ENCODE results near the gene ASB18.

ASB18 gene

DNA sequence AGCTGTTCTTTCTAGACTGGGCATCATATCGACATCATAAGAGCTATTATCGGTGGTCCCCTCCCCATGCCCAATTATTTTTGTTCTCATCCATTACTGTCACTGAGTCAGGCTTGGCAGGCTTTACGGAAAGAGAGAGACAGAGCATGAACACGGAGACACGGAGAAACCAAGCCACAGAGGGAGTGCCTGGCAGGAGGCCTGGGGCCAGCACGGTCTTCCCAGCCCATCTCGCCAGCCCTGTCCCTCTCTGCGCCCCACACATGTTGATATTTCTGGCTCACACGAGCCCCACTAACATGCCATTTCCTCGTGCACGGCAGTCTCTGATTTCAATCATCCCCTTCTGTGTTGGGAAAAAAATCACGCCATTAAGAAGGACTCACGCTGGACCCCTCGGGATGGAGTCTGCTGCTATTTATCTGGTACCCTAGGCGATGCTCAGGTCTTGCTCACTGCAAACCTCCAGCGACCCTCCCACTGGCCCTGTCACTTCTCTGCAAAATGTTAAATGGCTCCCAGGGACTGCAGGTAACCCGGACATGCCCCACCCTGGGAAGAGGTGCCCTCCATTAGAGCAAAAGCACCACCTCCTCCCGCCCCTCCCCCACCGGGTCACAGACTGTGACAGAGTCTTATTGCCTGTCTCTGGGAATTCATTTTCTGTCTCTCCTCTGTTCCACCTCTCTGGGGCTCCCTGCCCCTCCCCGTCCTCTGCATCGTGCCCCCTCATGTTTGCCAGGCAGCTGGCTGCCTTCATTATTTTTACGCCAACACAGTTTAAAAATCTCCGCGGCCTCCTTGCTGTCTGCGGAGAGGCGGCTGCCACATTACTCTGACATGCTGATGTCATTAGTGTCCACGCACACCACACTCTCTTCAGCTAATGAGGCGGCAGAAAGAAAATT lies 55.9 kb downstream of the ASB18 start:
- H3K4me1 Mint-ChIP-seq: peaks cover 41% of the 10 kb centered on the region
- H3K9me3 Mint-ChIP-seq: peaks cover 12% of the 10 kb centered on the region
- H3K27ac Mint-ChIP-seq: peak overlapping the region; percentile 46

DNA sequence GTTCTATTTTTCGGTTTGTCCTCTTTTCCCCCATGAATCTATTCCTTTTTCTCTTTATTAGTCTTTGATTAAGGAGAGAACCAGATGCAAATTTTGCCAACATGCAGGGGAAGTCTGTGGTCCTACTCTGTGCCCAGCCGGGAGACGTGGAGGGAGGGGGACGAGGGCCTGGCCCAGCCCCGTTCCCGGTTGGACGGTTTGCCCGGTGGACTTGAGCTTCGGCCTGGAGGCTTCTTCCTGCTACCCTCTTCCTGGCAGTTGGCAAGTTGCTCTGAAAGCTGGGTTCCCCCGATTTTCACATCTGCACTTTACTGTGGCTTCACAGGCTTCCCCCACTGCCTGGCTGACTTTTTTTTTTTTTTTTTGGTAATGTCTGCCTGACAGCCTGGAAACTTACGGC lies 56.7 kb downstream of the ASB18 start:
- H3K4me3 Mint-ChIP-seq: no peak overlapping the region
- peaks cover 11% of the 10 kb centered on the region for H3K27me3 Mint-ChIP-seq (ENCODE audit: low read depth, poor library complexity)
- peaks cover 41% of the 10 kb centered on the region for H3K4me1 Mint-ChIP-seq
- H3K27ac Mint-ChIP-seq: peak overlapping the region; percentile 46
- peaks cover 6% of the 10 kb centered on the region for H3K36me3 Mint-ChIP-seq (ENCODE audit: low read depth)
- TF ChIP-seq, protein P1, sequence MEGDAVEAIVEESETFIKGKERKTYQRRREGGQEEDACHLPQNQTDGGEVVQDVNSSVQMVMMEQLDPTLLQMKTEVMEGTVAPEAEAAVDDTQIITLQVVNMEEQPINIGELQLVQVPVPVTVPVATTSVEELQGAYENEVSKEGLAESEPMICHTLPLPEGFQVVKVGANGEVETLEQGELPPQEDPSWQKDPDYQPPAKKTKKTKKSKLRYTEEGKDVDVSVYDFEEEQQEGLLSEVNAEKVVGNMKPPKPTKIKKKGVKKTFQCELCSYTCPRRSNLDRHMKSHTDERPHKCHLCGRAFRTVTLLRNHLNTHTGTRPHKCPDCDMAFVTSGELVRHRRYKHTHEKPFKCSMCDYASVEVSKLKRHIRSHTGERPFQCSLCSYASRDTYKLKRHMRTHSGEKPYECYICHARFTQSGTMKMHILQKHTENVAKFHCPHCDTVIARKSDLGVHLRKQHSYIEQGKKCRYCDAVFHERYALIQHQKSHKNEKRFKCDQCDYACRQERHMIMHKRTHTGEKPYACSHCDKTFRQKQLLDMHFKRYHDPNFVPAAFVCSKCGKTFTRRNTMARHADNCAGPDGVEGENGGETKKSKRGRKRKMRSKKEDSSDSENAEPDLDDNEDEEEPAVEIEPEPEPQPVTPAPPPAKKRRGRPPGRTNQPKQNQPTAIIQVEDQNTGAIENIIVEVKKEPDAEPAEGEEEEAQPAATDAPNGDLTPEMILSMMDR (IDR thresholded peaks at IDR 0.05): no peak
- DNase-seq: no peak
- peaks cover 12% of the 10 kb centered on the region for H3K9me3 Mint-ChIP-seq

More for the DNA sequence above, 55.9 kb downstream of the ASB18 start:
- TF ChIP-seq, protein P1 (IDR thresholded peaks at IDR 0.05): no peak
- Mint-ChIP-seq H3K27me3 (ENCODE audit: low read depth, poor library complexity) (peaks cover 8% of the 10 kb centered on the region), H3K36me3 (ENCODE audit: low read depth) (peaks cover 7% of the 10 kb centered on the region), H3K4me3 (no peak overlapping the region)
- peak; percentile 38 for DNase-seq

DNA sequence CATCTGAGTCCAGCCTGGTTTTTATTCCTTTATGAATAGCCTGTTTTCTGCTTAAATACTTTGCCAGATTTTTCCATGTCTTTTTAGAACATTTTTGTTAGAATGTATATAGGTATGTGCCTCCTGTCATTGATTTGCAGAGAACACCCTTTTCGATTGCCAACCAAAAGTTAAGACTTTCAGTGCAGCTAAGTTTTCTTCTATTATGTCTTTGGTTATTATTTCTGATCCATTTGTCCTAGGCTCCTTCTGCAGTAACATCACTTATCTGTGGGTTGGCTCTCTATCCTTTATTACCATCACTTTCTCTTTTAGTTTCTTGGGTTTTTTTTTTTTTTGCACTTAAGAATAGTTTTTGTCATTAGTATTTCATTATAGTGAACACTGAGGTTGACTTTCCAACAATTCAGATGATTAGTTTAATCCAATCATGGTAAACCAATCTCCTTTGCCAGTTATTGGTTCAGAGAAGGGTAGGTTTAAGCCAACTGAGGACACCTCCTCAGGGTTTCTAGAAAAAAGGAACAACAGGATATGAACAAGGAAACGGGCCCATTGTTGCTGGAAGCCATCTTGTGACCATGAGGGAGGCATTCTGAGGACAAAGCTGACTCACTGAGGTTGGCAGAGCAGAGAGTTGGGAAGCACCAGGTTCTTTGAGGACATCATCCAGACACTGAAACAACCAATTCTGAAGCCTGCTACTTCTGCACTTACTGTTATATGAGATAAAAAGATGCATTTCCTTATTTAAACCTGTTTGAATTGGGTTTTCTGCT lies 58.1 kb downstream of the ASB18 start:
- Mint-ChIP-seq H3K4me3 (no peak overlapping the region), H3K9me3 (peaks cover 12% of the 10 kb centered on the region), H3K36me3 (ENCODE audit: low read depth) (peaks cover 11% of the 10 kb centered on the region), H3K27me3 (ENCODE audit: low read depth, poor library complexity) (peaks cover 6% of the 10 kb centered on the region), H3K27ac (no peak overlapping the region), H3K4me1 (peaks cover 35% of the 10 kb centered on the region)
- TF ChIP-seq, protein P1 (IDR thresholded peaks at IDR 0.05): no peak
- no peak for DNase-seq

DNA sequence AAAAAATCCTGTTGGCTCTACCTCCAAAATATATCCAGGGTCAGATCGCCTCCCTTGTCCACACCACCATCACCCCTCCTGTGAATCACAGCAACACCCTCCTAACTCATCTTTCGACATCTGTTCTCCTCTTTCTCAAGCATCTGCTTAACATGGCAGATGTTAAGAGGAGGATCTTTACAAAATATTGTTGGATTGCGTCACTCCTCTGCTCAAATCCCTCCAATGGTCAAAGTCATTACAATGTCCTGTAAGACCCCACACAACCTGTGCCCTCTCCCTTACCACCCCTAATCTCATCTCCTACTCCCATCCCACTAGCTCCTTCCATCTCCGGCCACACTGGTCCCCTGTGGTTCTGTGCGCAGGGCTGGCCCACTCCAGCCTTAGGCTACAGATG lies 59.3 kb downstream of the ASB18 start:
- Mint-ChIP-seq H3K4me1 (peaks cover 24% of the 10 kb centered on the region), H3K9me3 (peaks cover 12% of the 10 kb centered on the region), H3K4me3 (no peak overlapping the region), H3K27me3 (ENCODE audit: low read depth, poor library complexity) (peaks cover 6% of the 10 kb centered on the region), H3K27ac (no peak overlapping the region), H3K36me3 (ENCODE audit: low read depth) (peaks cover 11% of the 10 kb centered on the region)
- DNase-seq: no peak
- TF ChIP-seq, protein P1 (IDR thresholded peaks at IDR 0.05): no peak

DNA sequence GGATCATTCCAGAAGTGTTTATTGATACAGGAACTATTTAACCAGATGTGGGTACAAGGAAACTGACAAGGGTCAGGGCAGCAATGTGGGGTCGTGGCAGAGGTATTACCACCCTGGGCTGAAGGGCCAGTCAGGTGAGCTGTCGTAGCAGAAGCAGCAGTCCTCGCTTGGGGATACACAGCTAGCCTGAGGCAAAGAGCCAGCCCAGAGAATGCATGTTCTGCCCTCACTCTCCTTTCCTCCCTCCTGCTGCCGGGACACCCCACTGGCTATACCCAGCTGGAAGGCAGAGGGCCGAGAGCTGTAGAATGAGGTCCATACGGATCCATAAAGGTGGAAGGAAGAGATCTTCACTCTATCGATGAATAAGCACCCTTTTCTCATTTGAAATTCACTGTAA lies 63.8 kb downstream of the ASB18 start:
- no peak overlapping the region for H3K27ac Mint-ChIP-seq
- H3K9me3 Mint-ChIP-seq: no peaks in the 10 kb centered on the region
- peaks cover 7% of the 10 kb centered on the region for H3K4me1 Mint-ChIP-seq
- peaks cover 6% of the 10 kb centered on the region for H3K27me3 Mint-ChIP-seq (ENCODE audit: low read depth, poor library complexity)
- DNase-seq: no peak
- TF ChIP-seq, protein P1 (IDR thresholded peaks at IDR 0.05): no peak
- H3K36me3 Mint-ChIP-seq (ENCODE audit: low read depth): peaks cover 11% of the 10 kb centered on the region
- H3K4me3 Mint-ChIP-seq: no peak overlapping the region
